Activated CD8-positive, alpha-beta memory T cell treated with anti-CD3 and anti-CD28 coated beads, Interleukin-2, amount 50 U/mL, for 48 hours (primary cell): ENCODE measurements around the gene DNHD1.
"Not testable (repeated sequence)": the region's sequence is repeated elsewhere in the genome, so short reads cannot be mapped to it uniquely, and the experiment has no call there.

Experiments used
- DNase-seq: peaks from one replicate; pipeline ENCODE4 v3.0.0-alpha.2; 2020

DNHD1 gene

DNA sequence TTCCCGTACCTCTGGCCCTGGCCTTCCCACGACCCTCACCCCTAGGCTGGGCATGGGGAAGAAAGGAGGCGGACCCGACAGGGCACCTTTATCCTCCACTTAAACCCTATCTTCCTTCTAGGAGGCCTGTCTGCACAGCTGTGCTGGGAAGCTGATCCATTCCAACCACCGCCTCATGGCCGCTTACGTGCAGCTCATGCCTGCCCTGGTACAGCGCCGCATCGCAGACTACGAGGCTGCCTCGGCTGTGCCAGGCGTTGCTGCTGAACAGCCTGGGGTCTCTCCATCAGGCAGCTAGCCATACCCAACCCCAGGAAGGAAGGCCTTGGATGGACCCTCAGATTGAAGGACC, 15.2 kb upstream of the DNHD1 start:
- DNase-seq: no peak

DNA sequence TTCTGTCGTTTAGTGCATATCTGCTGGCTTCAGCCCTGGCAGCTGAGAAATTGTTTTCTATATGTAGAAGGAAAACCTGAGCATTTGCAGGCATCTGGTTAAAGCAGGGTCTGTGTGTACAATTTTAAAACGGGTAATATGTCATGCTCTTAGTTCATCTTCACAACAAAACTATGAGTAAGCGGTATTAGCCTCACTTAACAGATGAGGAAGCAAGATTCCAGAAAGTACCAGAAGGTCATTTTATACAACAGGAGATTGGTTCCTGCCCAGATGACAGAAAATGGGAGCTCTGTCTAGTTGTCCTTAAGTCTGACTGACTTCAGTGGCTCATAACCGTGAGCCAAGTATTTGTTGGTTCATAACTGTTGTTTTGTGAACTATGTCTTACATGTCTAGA, 14.6 kb upstream of the DNHD1 start:
- no peak for DNase-seq

DNA sequence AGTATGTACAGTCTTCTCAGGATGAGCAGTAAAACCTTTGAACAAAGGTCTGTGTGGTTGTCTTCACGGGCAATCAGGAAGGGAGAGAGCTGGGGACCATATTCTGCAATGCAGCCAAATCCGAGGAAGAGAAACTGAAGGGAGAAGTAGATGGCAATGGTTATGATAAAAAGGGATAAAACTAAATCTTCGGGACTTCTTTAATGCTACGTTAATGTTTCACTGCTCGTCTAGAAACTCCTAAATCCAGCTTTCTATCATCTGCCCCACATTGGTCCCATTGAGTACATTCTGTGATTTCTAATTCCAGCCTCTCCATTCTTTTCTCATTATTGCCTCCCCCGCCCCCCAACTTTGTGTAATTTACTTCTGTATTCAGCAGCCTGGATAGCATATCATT, 14.1 kb upstream of the DNHD1 start:
- no peak for DNase-seq

DNA sequence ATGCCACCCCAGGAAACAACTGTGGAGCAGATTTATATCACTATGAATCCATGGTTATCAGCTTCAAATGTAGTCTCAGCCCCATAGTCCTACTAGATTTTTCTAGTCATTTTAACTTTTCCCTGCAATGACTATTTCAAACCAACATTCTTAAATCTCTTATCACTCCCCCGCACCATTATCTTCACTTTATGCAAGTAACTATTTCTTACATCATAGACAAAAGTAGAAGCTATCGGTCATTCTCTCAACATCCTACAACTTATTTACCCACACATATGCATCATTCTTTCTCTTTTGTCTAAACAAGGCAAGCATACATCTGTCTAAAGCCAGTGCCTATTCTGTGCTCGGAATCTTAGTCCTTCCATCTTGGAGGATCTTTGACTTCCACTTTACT, 11.4 kb upstream of the DNHD1 start:
- no peak for DNase-seq

DNA sequence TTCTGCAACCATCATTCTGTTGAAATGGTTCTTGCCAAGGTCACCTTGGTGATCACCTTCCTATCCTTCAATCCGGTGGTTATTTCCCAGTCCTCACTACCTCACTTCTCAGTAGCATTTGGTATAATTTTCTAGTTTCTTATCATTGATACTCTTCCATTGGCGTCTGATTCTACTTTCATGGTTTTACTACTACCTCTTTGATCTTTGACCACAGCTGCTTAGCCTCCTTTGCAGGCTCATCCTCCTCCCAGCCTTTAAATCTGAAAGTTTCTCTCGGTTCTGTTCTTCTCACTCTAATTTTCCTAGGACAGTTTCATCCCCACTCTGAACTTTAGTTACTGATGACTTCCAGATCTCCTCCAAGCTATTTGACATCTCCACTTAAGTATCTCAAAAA, 10.8 kb upstream of the DNHD1 start:
- DNase-seq: no peak

DNA sequence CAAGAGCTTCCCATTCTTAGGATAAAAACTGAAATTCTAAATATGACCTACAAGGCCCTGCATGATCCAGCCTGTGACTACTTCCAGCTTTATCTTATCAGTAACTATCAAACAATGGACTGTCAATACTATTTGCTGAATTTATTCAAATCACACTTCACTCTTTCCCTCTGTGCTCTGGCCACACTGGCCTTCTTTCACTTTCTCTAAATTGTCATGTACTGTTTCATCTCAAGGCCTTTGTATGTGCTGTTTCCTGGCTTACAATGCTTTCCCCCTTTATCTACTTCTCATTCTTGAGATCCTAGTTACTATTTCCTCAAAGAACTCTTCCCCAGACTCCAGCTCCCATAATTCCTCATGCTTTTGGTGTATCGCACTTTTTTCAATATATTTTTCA, 10.1 kb upstream of the DNHD1 start:
- no peak for DNase-seq

DNA sequence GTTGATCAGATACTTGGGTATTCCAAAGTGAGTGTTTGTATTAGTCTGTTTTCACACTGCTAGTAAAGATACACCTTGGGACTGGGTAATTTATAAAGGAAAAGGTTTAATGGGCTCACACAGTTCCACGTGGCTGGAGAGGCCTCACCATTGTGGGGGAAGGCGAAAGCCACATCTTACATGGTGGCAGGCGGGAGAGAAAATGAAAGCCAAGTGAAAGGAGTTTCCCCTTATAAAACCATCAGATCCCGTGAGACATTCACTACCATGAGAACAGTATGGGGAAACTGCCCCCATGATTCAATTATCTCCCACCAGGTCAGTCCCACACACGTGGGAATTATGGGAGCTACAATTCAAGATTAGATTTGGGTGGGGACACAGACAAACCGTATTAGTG, 8.7 kb upstream of the DNHD1 start:
- no peak for DNase-seq

DNA sequence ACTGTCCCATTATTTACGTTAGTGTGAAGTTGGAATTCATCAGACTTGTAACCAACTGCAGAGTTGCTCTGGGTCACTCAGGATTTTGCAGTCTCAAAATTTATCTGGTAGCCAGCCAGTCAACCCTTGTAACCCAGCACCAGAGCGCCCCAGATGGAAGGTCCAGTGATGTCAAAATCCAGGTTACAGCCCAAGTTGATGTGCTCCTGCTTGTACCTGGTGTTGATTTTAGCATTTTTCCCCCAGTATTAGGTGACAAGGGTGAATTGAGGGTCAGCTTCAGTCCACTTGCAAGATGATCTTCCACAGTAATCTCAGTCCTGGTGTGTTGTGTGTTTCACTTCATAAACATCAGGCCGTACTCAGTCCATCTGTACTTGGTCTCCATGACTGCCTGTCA, 8.3 kb upstream of the DNHD1 start:
- DNase-seq: no peak

DNA sequence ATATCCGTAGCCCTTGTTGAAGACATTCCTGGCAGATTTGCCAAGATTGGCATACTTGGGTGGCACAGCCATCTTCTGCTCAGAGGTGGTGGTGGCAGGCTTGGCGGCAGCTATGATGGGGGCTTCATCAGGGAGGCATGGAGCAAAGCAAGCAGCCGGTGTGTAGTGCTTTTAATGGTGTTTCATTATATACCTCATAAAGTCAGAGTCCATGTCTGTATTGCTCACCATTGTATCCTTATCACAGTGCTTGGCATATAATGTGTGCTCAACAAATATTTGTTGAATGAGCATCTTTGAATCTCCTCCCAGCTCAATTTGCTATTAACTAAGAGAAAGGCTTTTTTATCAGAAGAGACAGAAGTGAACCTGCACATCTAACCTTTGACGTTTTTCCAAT, 7.8 kb upstream of the DNHD1 start:
- DNase-seq: no peak

DNA sequence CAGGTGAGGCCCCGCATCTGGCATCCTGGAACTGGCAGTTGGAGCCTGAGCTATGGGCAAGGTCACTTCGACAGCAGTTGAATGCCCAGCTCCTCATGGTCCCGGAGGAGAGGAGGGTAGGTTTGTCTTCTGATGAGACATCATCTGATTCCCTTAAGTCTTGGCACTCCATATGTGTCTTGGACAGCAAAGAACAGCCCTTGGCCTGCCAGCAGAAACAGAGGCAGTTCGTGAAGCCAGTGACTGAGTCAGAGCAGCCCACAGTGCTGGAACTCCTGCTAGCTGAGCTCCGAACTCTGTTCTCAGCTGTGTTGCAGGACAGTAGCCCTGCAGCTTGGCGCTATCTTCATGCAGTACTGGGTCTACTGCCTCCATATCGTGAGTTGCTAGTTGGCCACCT, 1.0 kb downstream of the DNHD1 start:
- no peak for DNase-seq

DNA sequence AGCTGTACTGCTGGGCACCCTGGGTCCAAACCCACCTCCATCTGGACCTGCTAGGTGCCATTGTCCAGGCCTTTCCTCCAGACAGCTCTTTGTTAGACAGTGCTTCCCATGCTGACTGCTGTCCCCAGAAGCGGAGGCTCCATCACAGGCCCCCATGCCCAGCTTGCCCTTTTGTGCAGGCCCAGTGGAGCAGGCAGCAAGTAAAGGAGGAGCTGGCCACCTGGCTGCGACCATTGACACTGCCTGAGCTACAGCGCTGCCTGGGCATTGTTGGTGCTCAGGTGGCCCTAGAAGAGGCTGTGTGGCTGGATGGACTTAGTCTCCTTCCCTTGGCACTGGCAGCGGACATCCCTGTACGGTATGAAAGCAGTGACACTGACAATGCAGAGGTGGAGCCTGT, 1.5 kb downstream of the DNHD1 start:
- no peak for DNase-seq

DNA sequence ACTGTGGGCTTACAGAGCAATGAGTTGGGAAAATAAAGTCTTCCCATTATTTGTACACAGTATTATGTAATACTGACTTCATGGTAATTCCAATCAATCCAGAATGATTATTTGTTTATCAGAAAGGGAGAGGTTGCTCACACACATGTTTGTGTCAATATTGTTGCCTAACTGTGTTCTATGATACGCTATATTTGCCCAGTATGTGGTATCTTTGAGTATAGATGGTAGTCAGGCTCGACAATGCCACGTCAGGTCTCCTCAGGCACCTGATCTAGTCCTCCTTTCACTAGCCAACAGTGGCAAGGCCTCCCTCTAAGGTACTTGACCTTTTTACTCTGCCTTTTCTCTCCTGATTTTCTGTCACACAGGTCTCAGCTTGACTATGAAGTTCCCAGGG, 5.3 kb downstream of the DNHD1 start:
- DNase-seq: no peak

DNA sequence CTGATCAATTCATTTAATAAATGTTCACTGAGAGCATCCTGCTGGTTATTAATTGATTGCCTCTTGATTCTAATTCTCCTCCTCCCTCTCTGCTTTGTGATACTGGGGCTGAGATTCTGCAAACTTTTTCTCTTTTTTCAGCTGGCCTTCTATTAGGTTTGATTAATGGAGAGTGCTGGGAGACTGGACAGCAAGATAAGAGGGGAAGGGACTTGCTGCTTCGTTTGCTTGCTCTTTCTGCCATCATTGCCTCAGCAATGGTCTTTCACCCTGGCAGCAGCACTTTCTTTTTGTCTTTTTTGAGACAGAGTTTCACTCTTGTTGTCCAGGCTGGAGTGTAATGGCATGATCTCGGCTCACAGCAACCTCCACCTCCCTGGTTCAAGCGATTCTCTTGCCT, 7.1 kb downstream of the DNHD1 start:
- DNase-seq: no peak

DNA sequence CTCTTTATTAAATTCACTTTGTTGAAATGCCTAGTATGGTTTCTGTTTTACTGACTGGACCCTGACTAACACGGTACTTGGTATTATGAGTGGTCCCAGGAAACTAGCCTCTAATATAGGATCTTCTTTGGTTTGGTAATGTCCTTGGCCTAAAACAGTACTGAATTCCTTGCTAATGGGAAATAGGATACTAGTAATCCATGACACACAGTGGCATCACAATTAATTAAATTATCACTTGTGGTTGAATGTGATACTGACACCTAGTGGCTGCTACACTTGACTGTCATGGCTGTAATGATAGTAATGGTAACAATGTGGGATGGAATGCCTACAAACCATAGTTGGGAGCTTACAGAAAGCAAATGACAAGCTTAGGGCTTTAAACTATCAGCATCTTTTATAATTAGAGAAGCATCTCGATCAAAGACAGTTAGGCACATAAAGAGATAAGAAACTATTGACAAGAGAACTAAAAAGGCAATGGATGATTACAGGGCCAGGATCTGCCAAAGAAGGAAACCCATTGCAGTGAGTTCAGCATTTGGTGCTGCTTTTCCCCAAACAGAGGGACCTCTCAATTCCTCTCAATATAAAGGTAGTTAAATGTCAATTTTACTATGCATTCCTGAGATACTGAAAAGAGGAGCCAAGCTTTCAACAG, 8.6 kb downstream of the DNHD1 start:
- no peak for DNase-seq

DNA sequence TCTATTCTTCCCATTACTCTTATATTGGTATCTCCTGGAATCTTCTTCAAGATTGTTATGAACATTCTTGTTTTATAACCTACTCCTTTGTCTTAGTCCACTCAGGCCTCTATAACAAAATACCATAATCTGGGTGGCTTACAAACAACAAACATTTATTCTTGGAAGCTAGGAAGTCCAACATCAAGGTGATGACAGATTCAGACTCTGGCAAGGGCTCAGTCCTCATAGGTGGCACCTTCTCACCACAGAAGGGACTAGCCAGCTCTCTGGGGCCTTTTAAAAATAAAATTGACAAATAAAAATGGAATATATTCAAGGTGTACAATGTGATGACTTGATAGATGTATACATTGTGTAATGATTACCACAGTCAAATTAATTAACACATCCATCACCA, 19.8 kb downstream of the DNHD1 start:
- DNase-seq: no peak

DNA sequence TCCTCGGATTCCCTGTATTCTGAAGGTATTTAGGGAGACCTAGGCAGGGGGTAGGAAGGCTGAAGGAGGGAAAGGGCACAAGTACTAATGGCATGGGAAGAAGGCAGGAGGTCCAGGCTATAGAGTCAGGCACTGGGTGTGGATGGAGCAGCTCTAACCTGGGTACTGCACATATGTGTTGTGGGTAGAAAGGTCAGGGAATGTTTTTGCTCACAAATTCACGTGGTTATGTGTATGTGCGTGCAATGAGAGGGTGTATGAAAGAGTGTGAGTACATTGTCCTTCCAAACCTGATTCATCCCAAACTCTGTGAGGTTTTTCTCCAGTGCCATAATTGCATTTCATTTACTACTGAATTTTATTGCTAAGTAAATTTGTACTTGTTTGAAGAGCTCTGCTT, 23.2 kb downstream of the DNHD1 start:
- DNase-seq: no peak

DNA sequence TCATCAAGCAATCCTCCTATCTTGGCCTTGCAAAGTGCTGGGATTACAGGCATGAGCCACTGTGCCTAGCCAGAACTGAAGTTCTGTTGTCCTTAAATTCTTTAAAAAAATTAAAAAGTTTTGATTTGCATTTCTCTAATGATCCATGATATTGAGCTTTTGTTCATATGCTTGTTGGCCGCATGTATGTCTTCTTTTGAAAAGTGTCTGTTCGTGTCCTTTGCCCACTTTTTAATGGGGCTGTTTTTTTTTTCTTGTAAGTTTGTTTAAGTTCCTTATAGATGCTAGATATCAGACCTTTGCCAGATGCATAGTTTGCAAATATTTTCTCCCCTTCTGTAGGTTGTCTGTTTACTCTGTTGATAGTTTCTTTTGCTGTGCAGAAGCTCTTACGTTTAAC, 24.9 kb downstream of the DNHD1 start:
- DNase-seq: not testable (repeated sequence)

DNA sequence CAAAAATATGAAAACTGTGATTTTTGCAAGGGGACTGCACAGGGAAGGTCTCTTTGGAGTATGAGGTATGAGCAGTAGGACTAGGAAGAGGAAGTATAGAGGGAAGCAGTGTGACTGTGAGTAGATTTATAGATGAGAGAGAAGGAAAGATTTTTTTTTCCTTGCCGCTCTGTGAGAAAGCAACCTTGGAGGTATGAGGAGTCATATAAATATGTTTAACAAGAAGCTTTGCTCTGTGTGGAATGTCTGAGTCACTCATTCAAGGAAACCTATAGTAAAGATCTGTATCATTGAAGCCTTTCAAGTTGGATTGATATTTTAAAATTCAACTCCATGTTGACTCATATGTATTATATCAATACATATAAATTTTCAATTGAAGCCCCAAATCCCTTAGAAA, 26.2 kb downstream of the DNHD1 start:
- DNase-seq: no peak

DNA sequence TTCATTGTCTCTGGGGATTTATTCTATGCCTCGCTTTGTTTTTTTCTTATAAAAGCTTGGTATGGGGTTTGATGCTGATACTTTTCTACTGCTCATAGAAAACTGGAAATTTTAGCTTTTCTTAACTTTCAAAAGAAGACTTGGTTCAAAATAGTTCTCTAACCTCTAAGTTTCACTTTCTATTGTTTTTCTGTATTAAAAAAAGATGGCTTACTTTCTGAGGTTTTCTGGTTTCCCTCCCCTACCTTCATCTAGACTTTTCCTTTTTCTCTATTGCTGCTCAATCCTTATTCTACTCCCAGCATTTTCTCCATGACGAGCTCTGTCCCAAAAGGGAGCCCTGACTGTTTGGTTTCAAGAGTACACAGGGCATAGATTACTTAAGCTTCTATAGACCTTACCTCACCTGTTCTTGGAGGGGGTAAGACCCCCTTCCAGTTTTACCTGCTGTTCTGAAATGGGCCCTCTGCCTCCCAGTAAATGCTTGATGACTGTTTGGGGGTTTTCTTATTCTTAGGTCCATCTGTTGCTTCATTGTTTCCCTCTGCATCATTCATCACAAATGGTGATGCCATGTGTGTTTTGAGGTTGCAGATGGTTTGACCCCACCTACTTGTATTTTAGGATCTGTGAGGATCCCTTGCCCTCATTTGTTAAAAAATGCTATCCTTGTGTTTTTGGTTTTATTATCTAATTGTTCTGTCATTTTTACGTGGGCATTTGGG, 29.5 kb downstream of the DNHD1 start:
- no peak for DNase-seq

DNA sequence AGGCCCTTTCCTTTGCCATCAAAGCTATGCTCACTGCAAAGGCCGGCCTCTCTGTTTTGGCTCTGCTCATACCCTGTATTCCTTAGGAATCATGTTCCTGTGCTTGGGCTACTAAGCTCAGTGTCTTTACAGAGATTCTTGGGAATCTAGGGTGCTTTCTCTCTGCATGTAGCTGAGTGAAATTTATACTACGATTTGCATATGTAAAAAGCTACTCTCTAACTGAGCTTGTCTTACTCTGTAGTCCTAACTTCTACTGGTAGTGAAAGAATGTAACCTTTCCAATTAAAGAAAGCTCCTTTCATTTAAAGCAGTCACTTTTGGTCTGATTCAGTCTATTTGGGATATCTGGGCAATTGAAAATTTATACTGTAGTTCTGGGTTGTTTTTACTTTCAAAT, 32.2 kb downstream of the DNHD1 start:
- DNase-seq: no peak

DNA sequence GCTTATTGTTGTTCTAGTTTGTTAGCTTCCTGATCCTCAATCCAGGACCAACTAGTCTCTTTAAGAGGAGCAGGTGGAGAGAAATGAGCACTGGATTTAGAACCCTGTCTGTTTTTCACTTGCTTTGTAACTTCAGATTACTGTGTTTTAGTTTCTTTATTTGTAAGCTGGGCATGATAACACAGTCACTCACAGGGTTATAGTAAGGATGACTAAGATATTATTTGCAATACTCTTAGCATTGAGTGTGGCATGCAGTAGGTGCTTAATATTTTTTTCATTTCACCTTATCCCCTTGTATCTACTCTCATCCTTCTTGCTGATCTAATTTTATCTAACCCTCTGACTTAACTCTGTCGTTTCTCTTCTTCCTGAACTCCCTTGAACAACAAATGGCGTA, 33.8 kb downstream of the DNHD1 start:
- DNase-seq: no peak

DNA sequence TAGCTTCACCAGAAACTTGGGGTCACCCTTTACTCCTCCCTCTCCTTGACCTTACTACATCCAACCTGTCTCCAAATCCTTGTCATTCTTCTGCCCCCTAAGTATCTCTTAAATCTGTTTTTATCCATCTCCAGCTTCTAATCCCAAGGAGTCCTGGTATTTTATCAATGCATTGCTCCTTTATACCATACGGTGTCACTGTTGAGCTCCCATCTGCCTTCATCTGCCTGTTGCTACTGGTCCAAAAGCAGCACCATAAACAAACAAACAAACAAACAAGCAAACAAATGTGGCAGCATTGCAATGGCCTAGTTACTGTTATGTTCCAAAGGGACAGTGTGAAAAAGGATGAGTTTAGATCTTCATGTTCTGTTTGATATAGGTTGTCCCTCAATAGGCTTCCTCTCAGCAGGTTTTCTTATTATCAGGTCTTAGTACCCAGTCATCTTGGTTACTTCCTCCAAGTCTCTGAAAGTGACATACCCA, 34.2 kb downstream of the DNHD1 start:
- DNase-seq: no peak

DNA sequence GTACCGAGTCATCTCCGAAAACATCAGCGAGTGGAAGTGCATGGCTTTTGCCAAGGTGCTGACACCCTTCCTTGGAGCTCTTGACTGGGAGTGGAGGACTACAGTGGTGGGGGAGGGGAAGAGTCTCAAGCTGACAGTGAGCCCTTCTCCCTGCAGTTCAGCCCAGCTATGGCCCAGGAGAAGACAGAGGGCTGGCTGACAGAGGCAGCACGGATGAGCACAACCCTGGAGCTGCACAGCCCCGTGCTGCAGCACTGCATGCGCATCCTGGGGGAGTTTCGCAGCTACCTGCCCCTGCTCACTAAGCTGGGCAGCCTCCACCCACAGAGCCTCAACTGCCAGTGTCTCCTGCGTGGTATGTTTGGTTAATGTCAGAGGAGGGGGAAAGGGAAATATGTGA, 41.4 kb downstream of the DNHD1 start:
- no peak for DNase-seq

DNA sequence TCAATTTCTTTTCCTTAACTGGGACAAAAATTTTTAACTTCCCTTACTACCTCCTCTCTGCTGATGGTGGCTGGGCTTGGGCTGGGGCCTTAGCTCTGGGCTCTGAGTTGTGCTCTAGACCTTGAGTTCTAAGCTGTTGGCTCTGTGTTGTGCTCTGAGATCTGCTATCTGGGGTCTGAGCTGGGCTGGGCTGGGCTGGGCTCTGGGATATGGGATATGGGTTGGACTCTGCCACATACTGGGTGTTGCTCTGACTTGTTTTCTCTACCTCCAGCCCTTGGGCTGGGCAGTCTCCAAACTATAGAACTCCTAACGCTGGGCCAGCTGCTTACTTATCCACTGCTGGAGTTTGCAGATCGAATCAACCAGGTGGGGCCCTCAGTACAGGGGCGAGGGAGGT, 41.9 kb downstream of the DNHD1 start:
- no peak for DNase-seq

DNA sequence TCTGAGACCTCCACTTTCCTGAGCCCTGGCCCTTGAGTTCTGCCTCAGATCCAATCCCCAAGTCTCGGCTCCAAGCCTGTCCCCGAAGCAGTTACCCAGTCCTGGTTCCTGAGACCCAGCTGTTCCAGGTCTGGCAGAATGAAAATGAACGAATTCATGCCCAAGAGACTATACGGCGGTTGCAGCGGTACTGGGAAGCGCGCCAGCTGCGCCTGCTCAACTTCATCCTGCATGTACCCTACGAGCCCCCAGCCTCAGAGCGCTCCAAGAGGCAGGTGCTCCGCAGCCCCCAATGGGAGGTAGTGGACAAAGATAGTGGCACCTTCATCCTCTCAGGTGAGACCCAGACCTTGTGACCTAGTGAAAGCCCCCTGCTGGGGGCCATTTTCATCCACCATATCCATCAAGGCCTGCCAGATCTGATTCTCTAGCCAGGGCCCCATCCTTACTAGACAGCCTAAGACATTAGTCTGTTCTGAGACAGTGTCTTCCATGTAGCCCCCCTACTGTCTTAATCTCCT, 42.7 kb downstream of the DNHD1 start:
- DNase-seq: no peak
